Activated naive CD8-positive, alpha-beta T cell treated with anti-CD3 and anti-CD28 coated beads, Interleukin-2, amount 10 ng/mL, durations not matched to agents 7 days and 5 days (primary cell): ENCODE results near the gene COQ10A. TPM values are rescaled to one million over a fixed set of nuclear protein-coding genes. Genes with fewer than 3 reads are reported as not detected.

Experiments used
- ATAC-seq: fragments of 150-1000 bp; cut with Tn5 transposase; one replicate; pipeline ENCODE4 v1.10.0; 2021; ENCODE audit warnings: low read depth, moderate library complexity
- POLR2A ChIA-PET: fragments of 350-600 bp; sonication (Branson Sonifier 250); formaldehyde crosslinking; loops from one replicate; lab custom pipeline; 2021; ENCODE audit warnings: antibody characterized with exemption; lab: Charles Lee
- DNase-seq: peaks from one replicate; pipeline ENCODE4 v3.0.0; 2021
- H3K27ac Mint-ChIP-seq: one replicate; pipeline ENCODE4 v1.8.0; 2022; ENCODE audit warnings: mild to moderate bottlenecking, mixed read lengths
- H3K27me3 Mint-ChIP-seq: one replicate; pipeline ENCODE4 v1.8.0; 2022; ENCODE audit warnings: mild to moderate bottlenecking, moderate library complexity, mixed read lengths
- H3K36me3 Mint-ChIP-seq: one replicate; pipeline ENCODE4 v1.8.0; 2021; ENCODE audit warnings: mild to moderate bottlenecking, mixed read lengths
- H3K4me1 Mint-ChIP-seq: one replicate; pipeline ENCODE4 v1.8.0; 2021; ENCODE audit warnings: mixed read lengths
- H3K4me3 Mint-ChIP-seq: one replicate; pipeline ENCODE4 v1.8.0; 2022; ENCODE audit warnings: mild to moderate bottlenecking, moderate library complexity, mixed read lengths
- H3K9me3 Mint-ChIP-seq: one replicate; pipeline ENCODE4 v1.8.0; 2021; ENCODE audit warnings: mixed read lengths
- total RNA-seq, 2 experiments: library from RNA; stranded (reverse); gene quantifications; one replicate each; pipeline ENCODE4 v1.2.3, GENCODE V29; 2021

COQ10A gene
- 10 to 100 TPM; 23.3 to 26.0 TPM for total RNA-seq

- POLR2A ChIA-PET, result interaction anchor here (0.6 to 1.8 kb wide), 19 partner anchors 9 to 182 kb away, joined by 3 to 16 read pairs (median 4); partner anchors contain the start of genes ANKRD52, CNPY2, CS and IL23A
- H3K36me3 Mint-ChIP-seq, result peaks cover 2% of the 10 kb centered on the region
- peak within 1 kb of the TSS; percentile 95 for H3K4me3 Mint-ChIP-seq
- DNase-seq (peak; percentile 91), ATAC-seq (peak; percentile 92)
- peak within 1 kb of the TSS; percentile 82 for H3K27ac Mint-ChIP-seq
- H3K4me1 Mint-ChIP-seq, result peaks cover 16% of the 10 kb centered on the region
- no peaks in the 10 kb centered on the region for H3K9me3 Mint-ChIP-seq
- no peaks in the 10 kb centered on the region for H3K27me3 Mint-ChIP-seq
These were observed at the start of gene COQ10A for GRCh38 chr12:56266693-56267442. TSS of gene COQ10A (plus strand) at chr12:56266942. CDS start at chr12:56267119, 177 bp downstream.

GRCh38 chr12:56219840-56220239 is 46.9 kb upstream of the COQ10A start:
- no peak for ATAC-seq
- POLR2A ChIA-PET, result interaction anchor here (3.2 to 4.0 kb wide), 2 partner anchors 31 to 102 kb away, joined by 34 to 39 read pairs; partner anchors contain the start of genes SMARCC2 and ZC3H10
- no peaks in the 10 kb centered on the region for H3K27me3 Mint-ChIP-seq
- no peaks in the 10 kb centered on the region for H3K9me3 Mint-ChIP-seq
- no peak overlapping the region for H3K27ac Mint-ChIP-seq
- DNase-seq, result no peak
- H3K36me3 Mint-ChIP-seq, result peaks cover 10% of the 10 kb centered on the region
- peak overlapping the region; percentile 25 for H3K4me3 Mint-ChIP-seq
- peaks cover 26% of the 10 kb centered on the region for H3K4me1 Mint-ChIP-seq

- Mint-ChIP-seq H3K4me3 (peak overlapping the region; percentile 96), H3K27ac (peak overlapping the region; percentile 91), H3K27me3 (no peaks in the 10 kb centered on the region), H3K4me1 (peaks cover 33% of the 10 kb centered on the region), H3K9me3 (no peaks in the 10 kb centered on the region), H3K36me3 (peaks cover 4% of the 10 kb centered on the region)
- POLR2A ChIA-PET, result interaction anchor here (0.5 to 4.0 kb wide), 8 partner anchors 16 to 147 kb away, joined by 3 to 39 read pairs (median 4); partner anchors contain the start of genes COQ10A, SMARCC2, STAT2 and ZC3H10
- no peak for DNase-seq
- ATAC-seq, result no peak
These were observed 46.0 kb upstream of the COQ10A start for GRCh38 chr12:56220611-56221231.

GRCh38 chr12:56221232-56221756 is 45.4 kb upstream of the COQ10A start:
- ATAC-seq (peak; percentile 15), DNase-seq (no peak)
- peak overlapping the region; percentile 91 for H3K27ac Mint-ChIP-seq
- no peaks in the 10 kb centered on the region for H3K27me3 Mint-ChIP-seq
- peak overlapping the region; percentile 96 for H3K4me3 Mint-ChIP-seq
- H3K9me3 Mint-ChIP-seq, result no peaks in the 10 kb centered on the region
- POLR2A ChIA-PET, result interaction anchor here (0.9 to 4.0 kb wide), 18 partner anchors 15 to 301 kb away, joined by 3 to 39 read pairs (median 4); partner anchors contain the start of genes ANKRD52, COQ10A, ESYT1 and IL23A
- peaks cover 37% of the 10 kb centered on the region for H3K4me1 Mint-ChIP-seq
- H3K36me3 Mint-ChIP-seq, result peaks cover 7% of the 10 kb centered on the region

- DNase-seq (peak; percentile 92), ATAC-seq (peak; percentile 83)
- Mint-ChIP-seq H3K27ac (peak within 1 kb of the TSS; percentile 91), H3K4me1 (peaks cover 34% of the 10 kb centered on the region), H3K9me3 (no peaks in the 10 kb centered on the region), H3K4me3 (peak within 1 kb of the TSS; percentile 96), H3K27me3 (no peaks in the 10 kb centered on the region), H3K36me3 (peaks cover 5% of the 10 kb centered on the region)
- POLR2A ChIA-PET, result interaction anchor here (0.8 to 4.0 kb wide), 23 partner anchors 14 to 300 kb away, joined by 3 to 39 read pairs (median 4); partner anchors contain the start of genes ANKRD52, CNPY2, COQ10A and ESYT1
These were observed 44.8 kb upstream of the COQ10A start, which contains the start of gene RNF41 for GRCh38 chr12:56221757-56222530. TSS of gene RNF41 (minus strand) at chr12:56221922. CDS start at chr12:56214047, 7,875 bp downstream.

- H3K27ac Mint-ChIP-seq, result peak overlapping the region; percentile 91
- DNase-seq, result no peak
- H3K4me1 Mint-ChIP-seq, result peaks cover 34% of the 10 kb centered on the region
- H3K9me3 Mint-ChIP-seq, result no peaks in the 10 kb centered on the region
- POLR2A ChIA-PET, result interaction anchor here (0.8 to 4.0 kb wide), 20 partner anchors 17 to 299 kb away, joined by 3 to 39 read pairs (median 4); partner anchors contain the start of genes ANKRD52, CNPY2, COQ10A and ESYT1
- H3K27me3 Mint-ChIP-seq, result no peaks in the 10 kb centered on the region
- peak overlapping the region; percentile 96 for H3K4me3 Mint-ChIP-seq
- ATAC-seq, result no peak
- H3K36me3 Mint-ChIP-seq, result peaks cover 7% of the 10 kb centered on the region
These were observed 44.2 kb upstream of the COQ10A start for GRCh38 chr12:56222531-56222895.

- DNase-seq (no peak), ATAC-seq (no peak)
- no peaks in the 10 kb centered on the region for H3K27me3 Mint-ChIP-seq
- H3K27ac Mint-ChIP-seq, result peak overlapping the region; percentile 38
- H3K36me3 Mint-ChIP-seq, result peaks cover 7% of the 10 kb centered on the region
- H3K4me1 Mint-ChIP-seq, result peaks cover 34% of the 10 kb centered on the region
- POLR2A ChIA-PET, result interaction anchor here (0.7 to 4.0 kb wide), 2 partner anchors 34 to 310 kb away, joined by 4 to 34 read pairs; partner anchors contain the start of gene SMARCC2
- no peaks in the 10 kb centered on the region for H3K9me3 Mint-ChIP-seq
- peak overlapping the region; percentile 92 for H3K4me3 Mint-ChIP-seq
These were observed 43.1 kb upstream of the COQ10A start for GRCh38 chr12:56223571-56224101.

GRCh38 chr12:56224102-56224701 is 42.5 kb upstream of the COQ10A start, which contains the start of gene NABP2:
TSS of gene NABP2 (plus strand) at chr12:56224342. CDS start at chr12:56224857, 515 bp downstream.
- peak within 1 kb of the TSS; percentile 92 for H3K4me3 Mint-ChIP-seq
- H3K27me3 Mint-ChIP-seq, result no peaks in the 10 kb centered on the region
- peaks cover 34% of the 10 kb centered on the region for H3K4me1 Mint-ChIP-seq
- peaks cover 10% of the 10 kb centered on the region for H3K36me3 Mint-ChIP-seq
- peak within 1 kb of the TSS; percentile 71 for H3K27ac Mint-ChIP-seq
- ATAC-seq, result peak; percentile 86
- POLR2A ChIA-PET, result no interaction called here
- no peaks in the 10 kb centered on the region for H3K9me3 Mint-ChIP-seq
- peak; percentile 94 for DNase-seq

- H3K4me1 Mint-ChIP-seq, result peaks cover 34% of the 10 kb centered on the region
These were observed 41.8 kb upstream of the COQ10A start for GRCh38 chr12:56224954-56225353.

GRCh38 chr12:56229082-56229481 is 37.7 kb upstream of the COQ10A start:
- ATAC-seq (no peak), DNase-seq (no peak)
- H3K4me3 Mint-ChIP-seq, result no peak overlapping the region
- POLR2A ChIA-PET, result no interaction called here
- H3K9me3 Mint-ChIP-seq, result no peaks in the 10 kb centered on the region
- no peaks in the 10 kb centered on the region for H3K27me3 Mint-ChIP-seq
- H3K36me3 Mint-ChIP-seq, result peaks cover 13% of the 10 kb centered on the region
- H3K4me1 Mint-ChIP-seq, result peaks cover 19% of the 10 kb centered on the region
- no peak overlapping the region for H3K27ac Mint-ChIP-seq

More at GRCh38 chr12:56224954-56225353, 41.8 kb upstream of the COQ10A start:
- no peaks in the 10 kb centered on the region for H3K9me3 Mint-ChIP-seq
- DNase-seq (no peak), ATAC-seq (no peak)
- no peaks in the 10 kb centered on the region for H3K27me3 Mint-ChIP-seq
- POLR2A ChIA-PET, result no interaction called here
- H3K4me3 Mint-ChIP-seq, result peak overlapping the region; percentile 92
- H3K27ac Mint-ChIP-seq, result peak overlapping the region; percentile 71
- H3K36me3 Mint-ChIP-seq, result peaks cover 13% of the 10 kb centered on the region

- no peak for DNase-seq
- Mint-ChIP-seq H3K4me1 (peaks cover 13% of the 10 kb centered on the region), H3K36me3 (peaks cover 13% of the 10 kb centered on the region), H3K4me3 (no peak within 1 kb of the TSS), H3K27ac (no peak within 1 kb of the TSS), H3K9me3 (no peaks in the 10 kb centered on the region), H3K27me3 (no peaks in the 10 kb centered on the region)
- no peak for ATAC-seq
- POLR2A ChIA-PET, result no interaction called here
These were observed 36.8 kb upstream of the COQ10A start, which contains the start of gene SLC39A5 for GRCh38 chr12:56229916-56230431. TSS of gene SLC39A5 (plus strand) at chr12:56230051. CDS start at chr12:56231275, 1,224 bp downstream.
